GM18870 (cell line): ENCODE measurements around the gene ARX.

Experiments
- ATAC-seq: cut with Tn5 transposase; IDR thresholded peaks from one replicate; pipeline ENCODE4 v1.9.1; 2021; ENCODE audit warnings: moderate library complexity; ENCODE audit not compliant: unreplicated experiment

Gene ARX

DNA sequence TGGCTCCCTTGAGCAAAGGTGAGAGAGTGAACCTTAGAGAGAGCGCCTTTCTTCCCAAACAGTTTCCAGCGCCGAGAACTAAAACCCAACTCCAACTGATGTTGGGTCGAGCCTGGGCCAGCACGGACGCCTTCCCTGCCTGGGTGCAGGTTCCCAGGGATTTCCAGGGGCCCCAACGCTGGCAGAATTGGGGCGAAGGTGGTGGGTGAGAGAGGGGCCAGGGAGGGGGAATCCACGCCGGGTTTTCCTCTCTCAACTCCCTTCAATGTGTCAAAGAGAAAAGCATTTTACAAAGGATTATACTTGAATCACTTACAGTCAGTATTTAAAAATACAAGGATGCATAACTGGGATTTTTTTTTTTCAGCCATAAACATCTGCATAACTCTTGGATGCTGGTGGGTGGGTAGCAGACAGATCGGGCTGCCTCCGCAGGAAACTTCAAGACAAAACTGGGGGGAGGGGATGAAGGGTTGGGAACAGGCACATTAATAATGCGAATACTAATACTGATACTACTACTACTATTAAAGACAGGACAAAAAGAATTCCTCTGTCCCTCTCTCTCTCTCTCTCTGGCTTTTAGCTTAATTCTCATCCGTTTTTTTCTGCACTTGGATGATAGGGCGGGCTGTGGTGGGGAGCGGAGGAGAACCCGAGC, 1.3 kb upstream of the ARX start:
- no peak for ATAC-seq

DNA sequence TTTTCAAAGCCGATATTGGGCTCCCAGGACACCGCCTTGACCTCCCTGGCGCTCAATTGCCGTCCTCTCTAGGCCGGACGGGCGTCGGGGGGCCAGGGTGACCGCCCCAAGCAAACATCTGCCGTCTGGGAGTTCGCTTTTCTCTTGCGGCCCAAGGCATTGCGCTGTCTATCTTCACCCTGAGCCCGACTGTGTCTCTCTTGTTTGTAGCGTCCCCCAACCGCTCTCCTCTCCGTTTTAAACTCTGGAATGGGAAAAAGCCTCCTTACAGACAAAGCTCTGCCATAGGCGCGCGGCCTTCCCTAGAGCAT, 551 bp upstream of the ARX start:
- ATAC-seq, result no peak

- ATAC-seq, result no peak
Observed at GRCh38 chrX:25014366-25014838, 1.4 kb downstream of the ARX start.

DNA sequence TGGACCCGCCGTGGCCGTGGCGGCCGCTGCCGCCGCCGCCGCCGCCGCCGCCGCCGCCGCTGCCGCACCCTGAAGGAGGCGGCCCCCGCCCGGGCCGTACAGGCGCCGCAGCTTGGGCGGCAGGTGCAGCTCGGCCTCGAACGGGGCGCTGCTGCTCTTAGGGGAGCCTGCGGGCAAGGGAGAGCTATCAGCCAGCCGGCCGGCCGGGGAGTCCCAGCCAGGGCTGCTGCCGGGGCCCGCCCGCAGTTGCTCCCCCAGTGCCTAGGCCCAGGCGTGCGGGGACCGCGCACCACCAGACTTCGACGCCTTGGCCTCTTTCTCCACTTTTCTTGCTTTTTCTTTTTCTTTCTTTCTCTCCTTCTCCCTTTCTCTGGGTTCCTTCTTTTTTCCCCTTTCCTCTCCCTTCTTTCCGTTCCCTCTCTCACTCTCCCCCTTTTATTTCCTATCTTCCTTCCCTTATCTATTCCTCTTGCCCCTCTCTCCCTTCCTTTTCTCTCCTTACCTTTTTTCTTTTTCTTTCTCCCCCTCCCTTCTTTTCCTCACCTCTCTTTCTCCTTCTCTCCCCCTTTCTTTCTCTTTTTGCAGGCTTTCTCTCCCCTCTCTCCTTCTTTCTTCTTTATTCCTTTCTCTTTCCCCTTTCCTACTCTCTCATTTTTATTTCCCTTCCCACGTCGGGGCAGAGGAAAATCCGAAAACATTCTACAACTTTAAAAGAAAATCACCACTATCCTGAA, 2.0 kb downstream of the ARX start:
- no peak for ATAC-seq

DNA sequence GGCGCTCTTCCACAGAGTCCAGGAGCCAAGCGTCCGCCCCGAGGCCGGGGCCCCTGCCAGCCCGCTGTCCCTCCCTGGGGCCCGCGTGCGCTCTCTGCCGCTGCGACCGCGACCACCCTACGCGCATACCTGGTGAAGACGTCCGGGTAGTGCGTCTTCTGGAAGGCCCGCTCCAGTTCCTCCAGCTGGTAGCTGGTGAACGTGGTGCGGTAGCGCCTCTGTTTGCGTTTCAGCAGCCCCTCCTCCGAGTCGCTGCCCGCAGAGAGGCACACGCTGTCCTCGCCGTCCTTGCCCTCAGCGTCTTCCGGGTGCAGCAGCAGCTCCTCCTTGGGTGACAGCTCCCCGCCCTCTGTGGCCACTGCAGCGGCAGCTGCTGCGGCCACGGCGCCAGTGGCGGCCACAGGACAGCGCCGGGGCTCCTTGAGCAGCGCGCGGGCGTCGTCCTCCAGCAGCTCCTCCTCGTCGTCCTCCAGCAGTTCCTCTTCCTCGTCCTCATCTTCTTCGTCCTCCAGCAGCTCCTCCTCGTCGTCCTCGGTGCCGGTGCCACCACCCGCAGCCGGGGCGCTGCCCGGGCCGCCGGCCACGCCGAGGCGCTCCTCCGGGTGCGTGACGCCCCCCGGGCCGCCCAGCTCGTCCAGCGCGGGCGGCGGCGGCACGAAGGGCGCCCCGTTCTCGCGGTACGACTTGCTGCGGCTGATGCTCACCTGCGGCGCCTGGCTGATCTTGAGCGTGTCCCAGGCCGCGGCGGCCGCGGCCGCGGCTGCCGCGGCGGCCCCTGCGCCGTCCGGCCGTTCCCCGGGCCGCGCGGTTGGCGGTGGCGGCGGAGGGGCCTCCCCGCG, 2.8 kb downstream of the ARX start:
- ATAC-seq, result no peak

DNA sequence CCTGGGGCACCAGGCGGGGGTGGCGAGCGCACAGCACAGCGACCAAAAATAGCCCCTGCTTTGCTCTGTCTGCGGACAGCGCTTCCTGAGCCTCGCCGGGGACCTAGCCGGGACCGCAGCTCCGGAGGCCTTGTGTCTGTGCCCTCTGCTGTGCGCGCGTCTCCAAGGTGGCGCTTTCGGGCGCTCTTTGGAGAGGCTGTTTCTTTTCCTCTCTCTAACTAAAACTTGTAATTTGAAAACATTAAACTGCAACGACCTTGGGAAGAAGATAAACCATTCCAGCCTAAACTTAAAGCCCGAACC, 3.4 kb downstream of the ARX start:
- no peak for ATAC-seq

DNA sequence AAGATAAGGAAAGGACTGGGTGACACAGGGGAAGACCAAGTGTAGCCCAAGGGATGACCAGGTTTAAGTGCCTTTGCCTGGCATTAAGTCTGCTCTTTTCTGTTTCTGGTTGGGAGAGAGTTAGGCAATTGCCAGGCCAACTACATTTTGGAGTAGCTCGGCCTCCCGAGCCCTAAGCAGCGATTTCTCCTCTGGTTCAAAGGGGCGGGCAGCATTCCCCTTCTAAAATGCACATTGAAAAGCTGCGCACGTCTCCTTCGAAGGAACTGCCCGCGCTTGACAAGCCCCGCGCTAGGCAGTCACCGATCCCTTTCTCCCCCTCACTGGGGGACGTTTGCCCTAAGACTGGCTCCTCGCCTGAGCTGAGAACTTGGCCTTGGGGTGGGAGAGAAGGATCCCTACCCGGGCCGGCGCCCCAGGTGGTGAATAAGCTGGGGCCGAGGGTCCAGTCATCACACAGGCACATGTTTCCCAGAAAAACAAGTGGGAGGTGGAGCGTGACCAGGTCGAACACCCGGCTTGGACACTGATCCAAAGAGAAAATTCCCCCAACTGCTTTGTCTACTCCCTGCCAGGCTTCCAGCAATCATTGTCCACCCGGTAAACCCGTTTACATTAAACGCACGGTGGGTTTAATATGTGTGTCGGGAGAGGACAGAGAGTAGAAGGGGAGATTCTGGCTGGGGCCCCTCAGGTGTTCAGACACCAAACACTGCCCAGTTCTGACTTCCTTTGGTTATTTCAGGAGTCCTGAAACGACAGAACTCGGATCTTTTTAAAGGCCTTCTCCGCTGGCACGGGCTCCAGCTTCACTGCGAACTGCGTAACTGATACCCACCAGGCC, 4.0 kb downstream of the ARX start:
- ATAC-seq, result no peak

- ATAC-seq, result no peak
Observed at GRCh38 chrX:25010784-25011588, 4.8 kb downstream of the ARX start.

DNA sequence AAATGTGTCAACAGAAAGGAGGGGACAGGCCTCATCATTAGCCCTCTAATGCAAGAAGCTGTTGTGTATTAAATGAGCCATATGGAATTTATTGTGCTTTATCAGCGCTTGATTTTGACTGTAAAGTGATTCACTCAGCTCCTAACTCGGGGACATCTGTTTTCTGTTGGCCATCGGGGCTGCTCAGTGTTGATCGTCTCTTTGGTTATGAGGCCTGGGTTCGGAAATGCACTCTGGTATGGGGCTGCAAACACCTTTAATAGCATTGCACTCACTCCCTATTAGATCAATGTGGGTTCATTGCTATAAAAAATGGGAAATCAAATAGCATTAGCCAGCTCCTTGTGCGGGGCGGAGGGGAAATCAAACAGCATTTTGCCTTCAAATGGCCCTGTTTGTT, 6.4 kb downstream of the ARX start:
- ATAC-seq, result no peak

GRCh38 chrX:25007059-25008053, 8.4 kb downstream of the ARX start:
- no peak for ATAC-seq

DNA sequence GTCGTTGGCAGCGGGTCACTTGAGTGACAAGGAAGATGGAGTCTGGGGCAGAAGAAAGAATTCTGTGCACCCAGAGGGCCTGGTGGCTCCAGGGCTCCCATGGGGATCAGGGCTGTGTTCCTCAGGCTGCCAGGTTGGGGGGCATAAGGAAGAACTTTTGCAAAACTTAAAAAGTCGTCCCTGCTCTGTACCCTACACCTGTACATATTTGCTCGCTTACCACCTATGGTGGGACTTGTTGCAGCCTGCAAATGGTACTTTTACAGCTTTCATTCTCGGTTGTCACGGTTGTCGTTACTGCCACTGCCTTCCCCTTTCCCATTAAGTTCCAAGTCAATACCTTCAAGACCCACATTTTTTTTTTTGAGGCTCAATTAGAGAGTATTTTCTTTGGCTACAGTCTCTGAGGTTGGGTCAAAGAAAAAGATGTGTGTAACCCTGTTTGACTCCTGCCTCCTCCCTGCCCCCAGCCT, 9.1 kb downstream of the ARX start:
- ATAC-seq, result no peak

DNA sequence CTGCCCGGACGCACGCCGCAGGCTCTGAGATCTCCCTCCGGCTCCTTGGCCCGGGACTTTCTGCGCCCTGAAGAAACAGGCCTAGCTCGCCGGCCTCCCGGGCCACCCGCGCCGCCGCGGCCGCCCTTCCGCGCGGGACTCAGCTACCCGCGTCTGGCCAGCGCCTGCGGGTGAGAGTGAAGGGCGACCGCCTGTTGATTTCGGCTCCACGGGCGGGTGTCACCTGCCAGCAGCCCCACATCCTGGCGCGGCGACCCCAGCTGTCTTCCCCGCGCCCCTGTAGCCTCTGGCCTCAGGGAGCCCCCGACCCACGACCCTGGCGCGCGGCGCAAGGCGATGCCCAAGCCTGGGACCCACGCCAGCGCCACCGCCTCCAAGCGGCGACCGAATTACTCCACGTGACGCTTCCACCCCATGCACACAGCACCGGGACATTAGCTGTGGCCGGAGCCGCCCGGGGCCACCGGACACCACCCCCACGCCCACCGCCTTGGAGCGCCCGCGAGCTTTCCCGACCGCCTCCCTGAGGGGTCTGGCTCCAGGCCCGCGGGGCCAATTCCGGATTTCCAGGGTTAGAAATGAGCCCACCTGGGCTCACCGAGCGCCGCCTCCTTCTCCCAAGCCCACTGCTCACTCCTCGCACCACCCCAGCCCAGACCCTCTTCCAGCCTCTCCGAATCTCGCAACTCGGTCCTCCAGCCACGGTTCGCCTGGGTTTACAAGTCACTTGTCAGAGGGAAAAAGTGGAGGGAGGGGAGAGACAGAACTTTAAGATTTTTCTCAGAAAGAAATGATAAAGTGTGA, 10.2 kb downstream of the ARX start:
- ATAC-seq, result no peak

GRCh38 chrX:25005034-25005381, 10.8 kb downstream of the ARX start:
- no peak for ATAC-seq

DNA sequence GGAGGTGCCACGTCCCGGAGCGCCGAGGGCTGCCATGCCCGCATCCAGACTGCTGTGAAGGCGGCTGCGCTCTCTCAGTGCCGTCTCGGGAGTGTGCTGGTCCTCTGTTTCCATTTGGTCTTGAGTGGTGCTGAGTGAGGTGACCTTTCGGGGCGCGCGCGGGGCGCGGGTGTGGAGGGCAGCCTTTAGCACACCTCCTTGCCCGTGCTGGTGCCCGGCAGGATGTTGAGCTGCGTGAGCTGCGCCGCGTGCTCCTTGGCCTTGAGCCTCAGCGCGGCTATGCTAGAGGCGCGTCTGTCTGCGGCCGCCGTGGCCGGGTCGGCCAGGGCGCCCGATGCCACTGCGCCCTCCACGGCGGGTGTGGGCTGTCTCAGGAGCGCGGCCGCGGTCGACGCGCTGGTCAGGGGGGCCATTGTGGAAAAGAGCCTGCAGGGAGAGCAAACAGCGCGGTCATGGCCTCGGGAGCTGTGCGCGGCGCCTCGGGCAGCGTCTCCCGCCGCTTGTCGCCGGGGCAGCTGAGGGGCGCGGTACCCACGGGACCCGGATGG, 11.2 kb downstream of the ARX start:
- ATAC-seq, result no peak

GRCh38 chrX:25004040-25004439, 11.7 kb downstream of the ARX start:
- ATAC-seq, result no peak

GRCh38 chrX:25003066-25003849, 12.5 kb downstream of the ARX start:
- ATAC-seq, result no peak

- no peak for ATAC-seq
Observed at GRCh38 chrX:25002661-25003020, 13.1 kb downstream of the ARX start.
